ENCODE measurements around the gene L3MBTL4.
"Not testable (repeated sequence)": the region's sequence is repeated elsewhere in the genome, so short reads cannot be mapped to it uniquely, and the experiment has no call there.

L3MBTL4 gene

GRCh38 chr18:6106091-6106685, 308.5 kb downstream of the L3MBTL4 start:
- DNase-seq (ENCODE audit: low read depth) = no peak

GRCh38 chr18:6103741-6104140, 311.0 kb downstream of the L3MBTL4 start:
- no peak for DNase-seq (ENCODE audit: low read depth)

GRCh38 chr18:6096730-6097129, 318.0 kb downstream of the L3MBTL4 start:
- DNase-seq (ENCODE audit: low read depth) = no peak

- no peak for DNase-seq (ENCODE audit: low read depth)
Observed at GRCh38 chr18:6088432-6088831, 326.3 kb downstream of the L3MBTL4 start.

GRCh38 chr18:6086731-6087130, 328.0 kb downstream of the L3MBTL4 start:
- no peak for DNase-seq (ENCODE audit: low read depth)

GRCh38 chr18:6079406-6079805, 335.3 kb downstream of the L3MBTL4 start:
- no peak for DNase-seq (ENCODE audit: low read depth)

- DNase-seq (ENCODE audit: low read depth) = no peak
Observed at GRCh38 chr18:6078877-6079276, 335.8 kb downstream of the L3MBTL4 start.

- not testable (repeated sequence) for DNase-seq (ENCODE audit: low read depth)
Observed at GRCh38 chr18:6072423-6072822, 342.3 kb downstream of the L3MBTL4 start.

- DNase-seq (ENCODE audit: low read depth) = no peak
Observed at GRCh38 chr18:6069539-6069938, 345.2 kb downstream of the L3MBTL4 start.

- DNase-seq (ENCODE audit: low read depth) = no peak
Observed at GRCh38 chr18:6069103-6069502, 345.6 kb downstream of the L3MBTL4 start.

- DNase-seq (ENCODE audit: low read depth) = no peak
Observed at GRCh38 chr18:6060149-6060548, 354.6 kb downstream of the L3MBTL4 start.

- DNase-seq (ENCODE audit: low read depth) = no peak
Observed at GRCh38 chr18:6059551-6059950, 355.2 kb downstream of the L3MBTL4 start.

GRCh38 chr18:6058941-6059340, 355.8 kb downstream of the L3MBTL4 start:
- DNase-seq (ENCODE audit: low read depth) = no peak

- DNase-seq (ENCODE audit: low read depth) = no peak
Observed at GRCh38 chr18:6057604-6058003, 357.1 kb downstream of the L3MBTL4 start.

- no peak for DNase-seq (ENCODE audit: low read depth)
Observed at GRCh38 chr18:6056171-6056910, 358.4 kb downstream of the L3MBTL4 start.

- DNase-seq (ENCODE audit: low read depth) = no peak
Observed at GRCh38 chr18:6055711-6056110, 359.0 kb downstream of the L3MBTL4 start.

GRCh38 chr18:6054256-6054842, 360.4 kb downstream of the L3MBTL4 start:
- DNase-seq (ENCODE audit: low read depth) = no peak

GRCh38 chr18:6052449-6052913, 362.2 kb downstream of the L3MBTL4 start:
- DNase-seq (ENCODE audit: low read depth) = no peak

GRCh38 chr18:6047596-6047995, 367.1 kb downstream of the L3MBTL4 start:
- not testable (repeated sequence) for DNase-seq (ENCODE audit: low read depth)

- DNase-seq (ENCODE audit: low read depth) = no peak
Observed at GRCh38 chr18:6044773-6045172, 369.9 kb downstream of the L3MBTL4 start.

- DNase-seq (ENCODE audit: low read depth) = no peak
Observed at GRCh38 chr18:6044319-6044718, 370.4 kb downstream of the L3MBTL4 start.

- DNase-seq (ENCODE audit: low read depth) = no peak
Observed at GRCh38 chr18:6039055-6039454, 375.7 kb downstream of the L3MBTL4 start.

GRCh38 chr18:6031442-6031841, 383.3 kb downstream of the L3MBTL4 start:
- no peak for DNase-seq (ENCODE audit: low read depth)

Data from activated gamma-delta T cell treated with anti-CD3 and anti-CD28 coated beads, Interleukin-2, amount 50 U/mL, for 16 hours (primary cell).